GM23338 (cell line): ENCODE measurements around the gene ATP13A2. TPM values are rescaled to one million over a fixed set of nuclear protein-coding genes. Genes with fewer than 3 reads are reported as not detected.

ENCODE experiments used
- ATAC-seq: fragments of 200-7000 bp; cut with Tn5 transposase; 3 replicates; pipeline ENCODE4 v1.9.1; 2020
- DNase-seq: peaks from one replicate; pipeline ENCODE4 v3.0.0-alpha.2; 2015; ENCODE audit warnings: low spot score
- H2AFZ ChIP-seq: fragments of 200-600 bp; sonication (generic); 2 replicates; pipeline ENCODE4 v1.8.0; 2016; ENCODE audit warnings: antibody characterized with exemption, mild to moderate bottlenecking, moderate library complexity
- H3F3A ChIP-seq: fragments of 200-600 bp; sonication (generic); replicated peaks from 2 replicates; pipeline ENCODE4 v1.8.0; 2017; ENCODE audit warnings: antibody characterized with exemption, mixed run types, low read depth
- H3K27ac ChIP-seq: fragments of 200-600 bp; sonication (generic); 2 replicates; pipeline ENCODE4 v1.6.1; 2016; ENCODE audit warnings: low read depth
- H3K27me3 ChIP-seq: fragments of 200-600 bp; sonication (generic); 2 replicates; pipeline ENCODE4 v1.8.0; 2016; ENCODE audit warnings: mild to moderate bottlenecking, mixed run types, moderate library complexity; ENCODE audit not compliant: insufficient read depth
- H3K36me3 ChIP-seq: fragments of 200-600 bp; sonication (generic); 2 replicates; pipeline ENCODE4 v1.8.0; 2016; ENCODE audit warnings: mild to moderate bottlenecking; ENCODE audit not compliant: insufficient read depth
- H3K4me1 ChIP-seq: fragments of 200-600 bp; sonication (generic); 2 replicates; pipeline ENCODE4 v1.8.0; 2016; ENCODE audit warnings: mild to moderate bottlenecking, moderate library complexity; ENCODE audit not compliant: insufficient read depth
- H3K4me2 ChIP-seq: fragments of 200-600 bp; sonication (generic); 2 replicates; pipeline ENCODE4 v1.7.1; 2017; ENCODE audit warnings: mixed run types
- H3K4me3 ChIP-seq: fragments of 200-600 bp; sonication (generic); 2 replicates; pipeline ENCODE4 v1.6.1; 2016; ENCODE audit warnings: mixed run types
- H3K79me2 ChIP-seq: fragments of 200-600 bp; sonication (generic); replicated peaks from 2 replicates; pipeline ENCODE4 v1.8.0; 2017; ENCODE audit warnings: mild to moderate bottlenecking; ENCODE audit not compliant: insufficient read depth
- H3K9me2 ChIP-seq: fragments of 200-600 bp; sonication (generic); 2 replicates; pipeline ENCODE4 v1.8.0; 2017; ENCODE audit not compliant: insufficient read depth
- H4K20me1 ChIP-seq: fragments of 200-600 bp; sonication (generic); replicated peaks from 2 replicates; pipeline ENCODE4 v1.8.0; 2017; ENCODE audit warnings: mild to moderate bottlenecking; ENCODE audit not compliant: insufficient read depth
- H3K27ac Mint-ChIP-seq: 2 replicates; pipeline ENCODE4 v1.8.0; 2020; ENCODE audit warnings: inconsistent platforms, mild to moderate bottlenecking, moderate library complexity, mixed read lengths
- H3K27me3 Mint-ChIP-seq: 3 replicates; pipeline ENCODE4 v1.8.0; 2022; ENCODE audit warnings: low read depth, mild to moderate bottlenecking, moderate library complexity, mixed read lengths, inconsistent platforms; ENCODE audit not compliant: insufficient read depth, poor library complexity
- H3K36me3 Mint-ChIP-seq: 3 replicates; pipeline ENCODE4 v1.8.0; 2021; ENCODE audit warnings: low read depth, mild to moderate bottlenecking, inconsistent platforms, moderate library complexity, mixed read lengths
- H3K4me1 Mint-ChIP-seq: 3 replicates; pipeline ENCODE4 v1.8.0; 2020; ENCODE audit warnings: mild to moderate bottlenecking, inconsistent platforms, mixed read lengths
- H3K4me3 Mint-ChIP-seq: 3 replicates; pipeline ENCODE4 v1.8.0; 2021; ENCODE audit warnings: moderate library complexity, mild to moderate bottlenecking, inconsistent platforms, mixed read lengths
- H3K9me3 Mint-ChIP-seq: 3 replicates; pipeline ENCODE4 v1.8.0; 2020; ENCODE audit warnings: moderate library complexity, mild to moderate bottlenecking, inconsistent platforms, mixed read lengths
- CREB1 ChIP-seq: fragments of 250-450 bp; sonication (Bioruptor Pico); IDR thresholded peaks from 2 replicates; pipeline ENCODE4 v1.5.0; 2020; ENCODE audit warnings: low read depth, mild to moderate bottlenecking, moderate library complexity
- EZH2 ChIP-seq: fragments of 200-600 bp; sonication (generic); IDR thresholded peaks from one replicate; pipeline ENCODE4 v1.8.0; 2017; ENCODE audit warnings: antibody characterized with exemption, mild to moderate bottlenecking, low read depth; ENCODE audit not compliant: unreplicated experiment
- EZH2phosphoT487 ChIP-seq: fragments of 200-600 bp; sonication (generic); IDR thresholded peaks from one replicate; pipeline ENCODE4 v1.8.1; 2018; ENCODE audit warnings: antibody characterized with exemption; ENCODE audit not compliant: unreplicated experiment
- JUNB ChIP-seq: IDR thresholded peaks from one replicate; pipeline ENCODE4 v1.6.1; 2016; ENCODE audit warnings: antibody characterized with exemption; ENCODE audit not compliant: unreplicated experiment
- NANOG ChIP-seq: IDR thresholded peaks from 2 replicates; pipeline ENCODE4 v1.6.1; 2016; ENCODE audit warnings: antibody characterized with exemption, borderline replicate concordance
- POLR2AphosphoS5 ChIP-seq: IDR thresholded peaks from 2 replicates; pipeline ENCODE4 v1.6.1; 2016; ENCODE audit warnings: antibody characterized with exemption, low read depth
- STAT1 ChIP-seq: IDR thresholded peaks from one replicate; pipeline ENCODE4 v1.6.1; 2016; ENCODE audit warnings: antibody characterized with exemption; ENCODE audit not compliant: unreplicated experiment
- ZNF114 ChIP-seq: fragments of 250-450 bp; sonication (Bioruptor Pico); IDR thresholded peaks from 2 replicates; pipeline ENCODE4 v1.5.0; 2020; ENCODE audit warnings: mild to moderate bottlenecking, moderate library complexity
- ZNF331 ChIP-seq: fragments of 250-450 bp; sonication (Bioruptor Pico); IDR thresholded peaks from 2 replicates; pipeline ENCODE4 v1.5.0; 2020; ENCODE audit warnings: low read depth, mild to moderate bottlenecking, moderate library complexity
- polyA plus RNA-seq: library from polyadenylated mRNA; unstranded; fragments of >200 nt; fragmentation: Nextera tagmentation; extraction: Ambion mirVana; gene quantifications from 2 replicates; pipeline ENCODE4 v1.2.1, GENCODE V29; 2016
- total RNA-seq: library from RNA; depleted of rRNA; stranded (reverse); fragments of >200 nt; shearing (Covaris generic); gene quantifications from 2 replicates; pipeline ENCODE4 v1.2.3, GENCODE V29; 2014
- TF ChIP-seq, protein P1 (sequence below): fragments of 250-450 bp; sonication (Bioruptor Pico); IDR thresholded peaks from 2 replicates; pipeline ENCODE4 v1.5.0; 2020; ENCODE audit warnings: mild to moderate bottlenecking, moderate library complexity
- TF ChIP-seq, protein P2 (sequence below): IDR thresholded peaks from one replicate; pipeline ENCODE4 v1.6.1; 2018; ENCODE audit warnings: antibody characterized with exemption; ENCODE audit not compliant: unreplicated experiment

ATP13A2 gene
- total and polyA plus RNA-seq, 2 experiments from 2014 or later = 30.1 to 87.7 TPM

DNA sequence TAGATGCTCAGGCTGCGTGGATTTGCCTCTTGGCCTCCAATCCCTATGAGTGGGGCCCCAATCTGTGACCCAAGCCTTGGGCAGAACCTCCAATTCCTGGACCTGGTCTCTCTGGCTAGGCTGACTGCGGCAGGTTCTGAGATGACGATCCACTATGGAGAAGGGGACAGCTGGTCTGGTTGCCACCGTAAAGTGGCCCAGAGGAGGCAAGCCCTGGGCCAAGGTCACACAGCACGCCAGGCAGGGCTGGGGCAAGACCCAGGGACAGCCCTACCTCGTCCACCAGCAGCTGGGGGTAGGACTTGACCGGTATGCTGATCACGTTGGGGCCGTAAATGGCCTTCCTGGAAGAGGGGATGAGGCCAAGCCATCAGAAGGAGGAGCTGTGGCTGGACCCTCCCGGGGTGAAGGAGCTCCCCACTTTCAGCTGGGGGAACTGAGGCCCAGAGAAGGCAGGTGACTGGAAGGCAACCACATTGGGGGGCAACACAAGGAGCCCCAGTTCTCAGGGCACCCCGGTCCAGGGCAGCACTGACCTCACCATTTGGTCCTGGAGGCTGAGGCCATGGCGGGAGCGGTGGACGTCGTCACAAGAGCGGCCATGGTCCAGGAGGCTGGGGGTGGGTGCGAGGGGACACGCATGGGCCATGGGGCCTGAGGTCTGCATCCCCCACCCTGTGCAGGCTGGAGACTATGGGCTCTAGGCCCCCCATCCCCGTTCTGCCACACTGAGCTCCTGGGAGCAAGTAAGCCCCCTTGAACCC lies 9.8 kb downstream of the ATP13A2 start:
- H3K4me1 Mint-ChIP-seq = peaks cover under 1% of the 10 kb centered on the region; the same call in 2 of the 3 replicates
- Histone ChIP-seq H3K4me1 (peaks cover 2% of the 10 kb centered on the region; the same call in 1 of the 2 replicates), H3K27ac (no peak overlapping the region), H3K4me2 (no peak overlapping the region), H3K79me2 (no peaks in the 10 kb centered on the region), H3K36me3 (no peaks in the 10 kb centered on the region; the same call in none of the 2 replicates), H3F3A (no peaks in the 10 kb centered on the region), H3K9me2 (no peaks in the 10 kb centered on the region), H3K4me3 (no peak overlapping the region), H4K20me1 (no peaks in the 10 kb centered on the region; the same call in 1 of the 2 replicates), H3K27me3 (no peaks in the 10 kb centered on the region), H2AFZ (no peak overlapping the region)
- no peak overlapping the region for H3K27ac Mint-ChIP-seq
- peaks cover 40% of the 10 kb centered on the region for H3K36me3 Mint-ChIP-seq
- ATAC-seq (no peak), DNase-seq (no peak)
- peaks cover 11% of the 10 kb centered on the region for H3K27me3 Mint-ChIP-seq
- H3K4me3 Mint-ChIP-seq = no peak overlapping the region
- TF ChIP-seq POLR2AphosphoS5 (no peak), JUNB (no peak), ZNF331 (no peak), ZNF114 (CRISPR knock-in tag) (no peak), STAT1 (no peak), CREB1 (CRISPR knock-in tag) (no peak), EZH2phosphoT487 (no peak), NANOG (no peak), EZH2 (no peak)
- TF ChIP-seq, protein P1, sequence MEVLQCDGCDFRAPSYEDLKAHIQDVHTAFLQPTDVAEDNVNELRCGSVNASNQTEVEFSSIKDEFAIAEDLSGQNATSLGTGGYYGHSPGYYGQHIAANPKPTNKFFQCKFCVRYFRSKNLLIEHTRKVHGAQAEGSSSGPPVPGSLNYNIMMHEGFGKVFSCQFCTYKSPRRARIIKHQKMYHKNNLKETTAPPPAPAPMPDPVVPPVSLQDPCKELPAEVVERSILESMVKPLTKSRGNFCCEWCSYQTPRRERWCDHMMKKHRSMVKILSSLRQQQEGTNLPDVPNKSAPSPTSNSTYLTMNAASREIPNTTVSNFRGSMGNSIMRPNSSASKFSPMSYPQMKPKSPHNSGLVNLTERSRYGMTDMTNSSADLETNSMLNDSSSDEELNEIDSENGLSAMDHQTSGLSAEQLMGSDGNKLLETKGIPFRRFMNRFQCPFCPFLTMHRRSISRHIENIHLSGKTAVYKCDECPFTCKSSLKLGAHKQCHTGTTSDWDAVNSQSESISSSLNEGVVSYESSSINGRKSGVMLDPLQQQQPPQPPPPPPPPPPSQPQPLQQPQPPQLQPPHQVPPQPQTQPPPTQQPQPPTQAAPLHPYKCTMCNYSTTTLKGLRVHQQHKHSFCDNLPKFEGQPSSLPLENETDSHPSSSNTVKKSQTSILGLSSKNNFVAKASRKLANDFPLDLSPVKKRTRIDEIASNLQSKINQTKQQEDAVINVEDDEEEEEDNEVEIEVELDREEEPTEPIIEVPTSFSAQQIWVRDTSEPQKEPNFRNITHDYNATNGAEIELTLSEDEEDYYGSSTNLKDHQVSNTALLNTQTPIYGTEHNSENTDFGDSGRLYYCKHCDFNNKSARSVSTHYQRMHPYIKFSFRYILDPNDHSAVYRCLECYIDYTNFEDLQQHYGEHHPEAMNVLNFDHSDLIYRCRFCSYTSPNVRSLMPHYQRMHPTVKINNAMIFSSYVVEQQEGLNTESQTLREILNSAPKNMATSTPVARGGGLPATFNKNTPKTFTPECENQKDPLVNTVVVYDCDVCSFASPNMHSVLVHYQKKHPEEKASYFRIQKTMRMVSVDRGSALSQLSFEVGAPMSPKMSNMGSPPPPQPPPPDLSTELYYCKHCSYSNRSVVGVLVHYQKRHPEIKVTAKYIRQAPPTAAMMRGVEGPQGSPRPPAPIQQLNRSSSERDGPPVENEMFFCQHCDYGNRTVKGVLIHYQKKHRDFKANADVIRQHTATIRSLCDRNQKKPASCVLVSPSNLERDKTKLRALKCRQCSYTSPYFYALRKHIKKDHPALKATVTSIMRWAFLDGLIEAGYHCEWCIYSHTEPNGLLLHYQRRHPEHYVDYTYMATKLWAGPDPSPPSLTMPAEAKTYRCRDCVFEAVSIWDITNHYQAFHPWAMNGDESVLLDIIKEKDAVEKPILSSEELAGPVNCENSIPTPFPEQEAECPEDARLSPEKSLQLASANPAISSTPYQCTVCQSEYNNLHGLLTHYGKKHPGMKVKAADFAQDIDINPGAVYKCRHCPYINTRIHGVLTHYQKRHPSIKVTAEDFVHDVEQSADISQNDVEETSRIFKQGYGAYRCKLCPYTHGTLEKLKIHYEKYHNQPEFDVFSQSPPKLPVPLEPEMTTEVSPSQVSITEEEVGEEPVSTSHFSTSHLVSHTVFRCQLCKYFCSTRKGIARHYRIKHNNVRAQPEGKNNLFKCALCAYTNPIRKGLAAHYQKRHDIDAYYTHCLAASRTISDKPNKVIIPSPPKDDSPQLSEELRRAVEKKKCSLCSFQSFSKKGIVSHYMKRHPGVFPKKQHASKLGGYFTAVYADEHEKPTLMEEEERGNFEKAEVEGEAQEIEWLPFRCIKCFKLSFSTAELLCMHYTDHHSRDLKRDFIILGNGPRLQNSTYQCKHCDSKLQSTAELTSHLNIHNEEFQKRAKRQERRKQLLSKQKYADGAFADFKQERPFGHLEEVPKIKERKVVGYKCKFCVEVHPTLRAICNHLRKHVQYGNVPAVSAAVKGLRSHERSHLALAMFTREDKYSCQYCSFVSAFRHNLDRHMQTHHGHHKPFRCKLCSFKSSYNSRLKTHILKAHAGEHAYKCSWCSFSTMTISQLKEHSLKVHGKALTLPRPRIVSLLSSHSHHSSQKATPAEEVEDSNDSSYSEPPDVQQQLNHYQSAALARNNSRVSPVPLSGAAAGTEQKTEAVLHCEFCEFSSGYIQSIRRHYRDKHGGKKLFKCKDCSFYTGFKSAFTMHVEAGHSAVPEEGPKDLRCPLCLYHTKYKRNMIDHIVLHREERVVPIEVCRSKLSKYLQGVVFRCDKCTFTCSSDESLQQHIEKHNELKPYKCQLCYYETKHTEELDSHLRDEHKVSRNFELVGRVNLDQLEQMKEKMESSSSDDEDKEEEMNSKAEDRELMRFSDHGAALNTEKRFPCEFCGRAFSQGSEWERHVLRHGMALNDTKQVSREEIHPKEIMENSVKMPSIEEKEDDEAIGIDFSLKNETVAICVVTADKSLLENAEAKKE (CRISPR knock-in tag) = no peak
- TF ChIP-seq, protein P2, sequence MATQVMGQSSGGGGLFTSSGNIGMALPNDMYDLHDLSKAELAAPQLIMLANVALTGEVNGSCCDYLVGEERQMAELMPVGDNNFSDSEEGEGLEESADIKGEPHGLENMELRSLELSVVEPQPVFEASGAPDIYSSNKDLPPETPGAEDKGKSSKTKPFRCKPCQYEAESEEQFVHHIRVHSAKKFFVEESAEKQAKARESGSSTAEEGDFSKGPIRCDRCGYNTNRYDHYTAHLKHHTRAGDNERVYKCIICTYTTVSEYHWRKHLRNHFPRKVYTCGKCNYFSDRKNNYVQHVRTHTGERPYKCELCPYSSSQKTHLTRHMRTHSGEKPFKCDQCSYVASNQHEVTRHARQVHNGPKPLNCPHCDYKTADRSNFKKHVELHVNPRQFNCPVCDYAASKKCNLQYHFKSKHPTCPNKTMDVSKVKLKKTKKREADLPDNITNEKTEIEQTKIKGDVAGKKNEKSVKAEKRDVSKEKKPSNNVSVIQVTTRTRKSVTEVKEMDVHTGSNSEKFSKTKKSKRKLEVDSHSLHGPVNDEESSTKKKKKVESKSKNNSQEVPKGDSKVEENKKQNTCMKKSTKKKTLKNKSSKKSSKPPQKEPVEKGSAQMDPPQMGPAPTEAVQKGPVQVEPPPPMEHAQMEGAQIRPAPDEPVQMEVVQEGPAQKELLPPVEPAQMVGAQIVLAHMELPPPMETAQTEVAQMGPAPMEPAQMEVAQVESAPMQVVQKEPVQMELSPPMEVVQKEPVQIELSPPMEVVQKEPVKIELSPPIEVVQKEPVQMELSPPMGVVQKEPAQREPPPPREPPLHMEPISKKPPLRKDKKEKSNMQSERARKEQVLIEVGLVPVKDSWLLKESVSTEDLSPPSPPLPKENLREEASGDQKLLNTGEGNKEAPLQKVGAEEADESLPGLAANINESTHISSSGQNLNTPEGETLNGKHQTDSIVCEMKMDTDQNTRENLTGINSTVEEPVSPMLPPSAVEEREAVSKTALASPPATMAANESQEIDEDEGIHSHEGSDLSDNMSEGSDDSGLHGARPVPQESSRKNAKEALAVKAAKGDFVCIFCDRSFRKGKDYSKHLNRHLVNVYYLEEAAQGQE = no peak
- H3K9me3 Mint-ChIP-seq = no peaks in the 10 kb centered on the region
